LNCaP clone FGC (cell line): ENCODE data around the gene GATAD2B.
"Not testable (repeated sequence)": the region's sequence is repeated elsewhere in the genome, so short reads cannot be mapped to it uniquely, and the experiment has no call there.

Experiments
- DNase-seq: peaks from one replicate; pipeline ENCODE4 v3.0.0-alpha.2; 2011; ENCODE audit warnings: low read depth
- H3K4me3 ChIP-seq: 2 replicates; pipeline ENCODE4 v1.5.1; 2011; ENCODE audit warnings: mild to moderate bottlenecking, low read depth, low read length, control low read depth
- TF ChIP-seq, protein P1 (sequence below): IDR thresholded peaks from 2 replicates; pipeline ENCODE4 v1.5.1; 2012; ENCODE audit warnings: mild to moderate bottlenecking; ENCODE audit not compliant: control insufficient read depth, insufficient read depth; ENCODE audit errors: extremely low read depth

The GATAD2B gene

DNA sequence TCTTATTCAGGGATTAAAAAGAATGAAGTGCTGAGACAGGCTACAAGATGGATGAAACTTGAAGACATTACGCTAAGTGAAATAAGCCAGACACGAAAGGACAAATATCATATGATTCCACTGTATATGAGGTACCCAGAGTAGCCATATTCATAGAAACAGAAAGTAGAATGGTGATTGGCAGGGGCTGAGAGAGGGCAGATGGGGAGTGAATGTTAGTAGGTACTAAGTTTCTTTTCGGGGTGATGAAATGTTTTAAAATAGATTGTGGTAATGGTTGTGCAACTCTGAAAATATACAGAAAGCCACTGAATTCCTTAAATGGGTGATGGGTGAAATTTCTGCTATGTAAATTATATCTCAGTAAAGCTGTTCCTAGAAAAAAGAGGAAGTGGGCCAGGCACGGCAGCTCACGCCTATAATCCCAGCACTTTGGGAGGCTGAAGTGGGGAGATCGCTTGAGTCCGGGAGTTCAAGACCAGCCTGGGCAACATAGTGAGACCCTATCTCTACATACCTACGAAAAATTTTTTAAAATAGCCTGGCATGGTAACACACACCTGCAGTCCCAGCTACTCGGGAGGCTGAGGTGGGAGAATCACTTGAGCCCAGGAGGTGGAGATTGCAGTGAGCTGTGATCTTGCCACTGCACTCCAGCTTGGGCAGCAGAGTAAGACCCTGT, 131.7 kb downstream of the GATAD2B start:
- no peak for DNase-seq
- TF ChIP-seq, protein P1, sequence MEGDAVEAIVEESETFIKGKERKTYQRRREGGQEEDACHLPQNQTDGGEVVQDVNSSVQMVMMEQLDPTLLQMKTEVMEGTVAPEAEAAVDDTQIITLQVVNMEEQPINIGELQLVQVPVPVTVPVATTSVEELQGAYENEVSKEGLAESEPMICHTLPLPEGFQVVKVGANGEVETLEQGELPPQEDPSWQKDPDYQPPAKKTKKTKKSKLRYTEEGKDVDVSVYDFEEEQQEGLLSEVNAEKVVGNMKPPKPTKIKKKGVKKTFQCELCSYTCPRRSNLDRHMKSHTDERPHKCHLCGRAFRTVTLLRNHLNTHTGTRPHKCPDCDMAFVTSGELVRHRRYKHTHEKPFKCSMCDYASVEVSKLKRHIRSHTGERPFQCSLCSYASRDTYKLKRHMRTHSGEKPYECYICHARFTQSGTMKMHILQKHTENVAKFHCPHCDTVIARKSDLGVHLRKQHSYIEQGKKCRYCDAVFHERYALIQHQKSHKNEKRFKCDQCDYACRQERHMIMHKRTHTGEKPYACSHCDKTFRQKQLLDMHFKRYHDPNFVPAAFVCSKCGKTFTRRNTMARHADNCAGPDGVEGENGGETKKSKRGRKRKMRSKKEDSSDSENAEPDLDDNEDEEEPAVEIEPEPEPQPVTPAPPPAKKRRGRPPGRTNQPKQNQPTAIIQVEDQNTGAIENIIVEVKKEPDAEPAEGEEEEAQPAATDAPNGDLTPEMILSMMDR, result no peak
- H3K4me3 ChIP-seq, result no peak overlapping the region

DNA sequence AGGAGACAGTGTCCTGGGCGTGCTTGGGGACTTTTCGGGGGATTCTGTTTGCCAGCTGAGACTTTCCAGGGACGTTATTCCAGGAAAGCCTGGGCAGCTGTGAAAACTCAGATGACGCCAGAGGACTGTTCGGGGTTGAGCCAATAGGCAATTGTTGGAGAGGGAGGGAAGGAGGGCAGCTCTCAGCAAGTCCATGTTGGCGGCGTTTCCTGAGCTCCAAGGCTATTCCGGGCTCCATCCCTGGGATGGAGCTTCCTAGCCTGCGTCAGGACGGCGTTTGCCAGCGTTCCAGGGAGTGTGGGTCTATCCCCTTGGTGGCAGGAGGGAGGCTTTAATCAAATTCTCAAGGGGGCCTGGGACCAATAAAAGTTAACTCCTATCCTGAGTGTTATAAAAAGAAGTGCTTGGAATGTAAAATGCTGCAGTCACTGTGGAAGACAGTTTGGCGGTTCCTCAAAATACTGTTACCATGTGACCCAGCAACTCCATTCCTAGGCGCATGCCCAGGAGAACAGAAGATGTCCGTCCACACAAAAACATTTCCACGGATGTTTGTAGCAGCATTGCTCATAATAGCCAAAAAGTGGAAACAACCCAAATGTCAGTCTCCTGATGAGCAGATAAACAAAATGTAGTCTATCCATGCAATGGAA, 132.3 kb downstream of the GATAD2B start:
- TF ChIP-seq, protein P1, result no peak
- no peak overlapping the region for H3K4me3 ChIP-seq
- DNase-seq, result no peak

DNA sequence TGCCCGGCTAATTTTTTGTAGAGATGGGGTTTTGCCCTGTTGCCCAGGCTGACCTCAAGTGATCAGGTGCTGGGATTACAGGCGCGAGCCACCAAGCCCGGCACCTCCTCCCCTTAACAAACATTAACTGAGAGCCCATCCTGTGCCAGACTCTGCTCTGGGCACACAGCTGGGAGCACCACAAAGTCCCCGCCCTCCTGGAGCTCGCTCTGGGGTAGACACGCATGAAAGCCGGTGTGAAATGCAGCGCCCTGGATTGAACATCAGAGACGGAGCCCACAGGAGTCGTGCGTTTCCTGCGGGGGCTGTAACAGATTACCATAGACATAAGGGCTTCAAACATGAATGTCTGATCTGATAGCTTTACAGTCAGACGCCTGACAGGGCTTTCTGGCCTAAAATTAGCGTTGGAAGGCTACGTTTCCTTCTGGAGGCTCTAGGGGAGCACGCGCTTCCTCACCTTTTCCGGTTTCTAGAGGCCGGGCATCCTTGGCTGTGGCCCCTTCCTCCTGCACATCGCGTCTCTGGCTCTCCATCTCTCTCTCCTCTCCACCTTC, 133.2 kb downstream of the GATAD2B start:
- TF ChIP-seq, protein P1, result no peak
- H3K4me3 ChIP-seq, result no peak overlapping the region
- DNase-seq, result no peak

DNA sequence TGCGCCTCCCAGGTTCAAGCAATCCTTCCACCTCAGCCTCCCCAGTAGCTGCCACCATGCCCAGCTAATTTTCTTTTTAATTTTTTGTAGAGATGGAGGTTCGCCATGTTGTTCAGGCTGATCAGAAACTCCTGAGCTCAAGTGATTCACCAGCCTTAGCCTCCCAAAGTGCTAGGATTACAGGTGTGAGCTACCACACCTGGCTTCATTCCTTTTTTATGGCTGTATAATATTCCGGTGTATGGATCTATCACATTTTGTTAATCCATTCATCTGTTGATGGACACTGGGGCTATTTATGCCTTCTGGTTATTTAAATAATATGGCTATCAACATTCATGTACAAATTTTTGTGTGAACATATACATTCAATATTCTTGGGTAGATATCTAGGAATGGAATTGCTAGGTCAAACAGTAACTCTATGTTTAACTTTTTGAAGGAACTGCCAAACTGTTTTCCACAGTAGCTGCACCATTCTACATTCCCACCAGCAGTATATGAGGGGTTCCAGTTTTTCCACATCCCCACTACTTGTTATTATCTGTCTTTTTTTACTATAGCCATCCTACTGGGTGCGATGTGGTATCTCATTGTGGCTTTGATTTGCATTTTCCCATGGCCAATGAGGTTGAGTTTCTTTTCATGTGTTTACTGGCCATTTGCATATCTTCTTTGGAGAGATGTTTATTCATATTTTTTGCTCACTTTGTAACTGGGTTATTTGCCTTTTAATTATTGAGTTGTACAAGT, 136.6 kb downstream of the GATAD2B start:
- no peak for DNase-seq
- H3K4me3 ChIP-seq, result no peak overlapping the region
- TF ChIP-seq, protein P1, result no peak

DNA sequence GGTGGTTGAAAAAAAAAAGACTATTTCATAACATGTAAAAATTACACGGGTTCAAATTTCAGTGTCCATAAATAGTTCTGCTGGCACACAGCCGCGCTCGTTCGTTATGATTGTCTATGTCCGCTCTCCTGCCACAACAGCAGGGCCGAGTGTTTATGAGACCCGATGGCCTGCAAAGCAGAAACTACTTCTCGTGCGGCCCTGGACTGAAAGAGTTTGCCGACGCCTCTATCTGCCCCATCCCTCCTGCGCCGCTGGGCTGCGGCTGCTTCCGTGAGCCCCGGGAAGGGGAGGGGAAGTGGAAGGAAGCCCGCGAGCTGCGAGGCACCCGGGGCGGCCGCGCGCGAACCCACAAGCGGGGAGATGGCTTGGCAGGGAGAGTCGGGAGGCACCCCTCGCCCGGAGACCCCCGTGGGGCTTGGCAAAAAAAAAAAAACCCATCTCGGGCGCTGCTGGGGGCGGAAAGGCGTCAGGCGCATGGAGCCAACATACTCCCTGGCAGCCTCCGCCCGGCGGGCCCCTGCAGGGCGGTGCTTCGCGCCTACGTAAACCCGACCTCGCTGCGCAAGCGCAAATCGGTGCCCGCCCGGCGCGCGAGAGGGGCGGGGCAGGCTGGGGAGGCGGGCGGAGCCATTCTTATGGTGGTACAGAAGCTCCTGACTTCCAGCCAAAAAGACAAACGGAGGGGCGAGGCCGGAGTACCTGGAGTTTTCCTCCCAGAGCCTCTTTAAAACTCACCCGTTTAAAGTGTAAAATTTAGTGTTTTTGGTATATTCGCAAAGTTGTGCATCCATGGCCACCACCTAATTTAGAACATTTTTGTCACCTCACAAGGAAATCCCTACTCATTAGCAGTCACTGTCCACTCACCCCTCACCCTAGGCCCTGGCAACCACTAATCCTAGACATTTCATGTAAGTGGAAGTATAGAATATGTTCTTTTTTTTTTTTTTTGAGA, 139.3 kb downstream of the GATAD2B start:
- H3K4me3 ChIP-seq, result peak overlapping the region; percentile 69
- TF ChIP-seq, protein P1, result 0 out of 2 replicates have a peak, but pooled peaks have one; percentile 1
- DNase-seq, result peak; percentile 53

DNA sequence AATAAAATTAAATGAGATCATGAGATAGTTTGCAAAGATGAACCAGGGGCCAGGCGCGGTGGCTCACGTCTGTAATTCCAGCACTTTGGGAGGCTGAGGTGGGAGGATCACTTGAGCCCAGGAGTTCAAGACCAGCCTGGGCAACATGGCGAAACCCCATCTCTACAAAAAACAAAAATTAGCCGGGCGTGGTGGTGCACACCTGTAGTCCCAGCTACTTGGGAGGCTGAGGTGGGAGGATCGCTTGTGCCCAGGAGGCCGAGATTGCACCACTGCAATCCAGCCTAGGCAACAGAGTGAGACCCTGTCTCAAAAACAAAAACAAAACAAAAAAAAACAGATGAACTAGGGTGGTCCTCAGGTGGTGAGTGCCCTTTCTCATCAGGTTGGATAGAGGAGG, 140.1 kb downstream of the GATAD2B start:
- not testable (repeated sequence) for DNase-seq
- H3K4me3 ChIP-seq, result peak overlapping the region; percentile 69
